ENCODE results near the gene TNC.

TNC gene

GRCh38 chr9:115152281-115152820, 34.4 kb upstream of the TNC start:
- TF ChIP-seq EZH2phosphoT487 (IDR thresholded peaks at IDR 0.05; ENCODE audit: borderline replicate concordance, low read length) (no peak), CTCF (IDR thresholded peaks at IDR 0.05; ENCODE audit: low read depth, low read length, poor library complexity, severe bottlenecking) (no peak)
- H3K27ac ChIP-seq (ENCODE audit: low read depth, low read length): no peak overlapping the region
- H3K4me2 ChIP-seq (ENCODE audit: low read length): no peak overlapping the region
- no peaks in the 10 kb centered on the region for H3F3A ChIP-seq (ENCODE audit: control insufficient read depth, insufficient read depth)
- H3K9me3 ChIP-seq (ENCODE audit: control insufficient read depth, insufficient read depth, low read length): no peaks in the 10 kb centered on the region
- H3K27me3 ChIP-seq (ENCODE audit: control insufficient read depth, low read length): peaks cover 3% of the 10 kb centered on the region; the same call in 1 of the 2 replicates
- H3K79me2 ChIP-seq (ENCODE audit: control insufficient read depth, low read length): no peaks in the 10 kb centered on the region
- H4K20me1 ChIP-seq (ENCODE audit: control insufficient read depth, insufficient read depth, low read depth, low read length): no peaks in the 10 kb centered on the region
- no peak overlapping the region for H3K4me3 ChIP-seq (ENCODE audit: low read length)
- H3K9me2 ChIP-seq (replicated peaks; ENCODE audit: control insufficient read depth, low read length): no peaks in the 10 kb centered on the region
- no peaks in the 10 kb centered on the region for H3K4me1 ChIP-seq (ENCODE audit: control insufficient read depth, low read length)
- H3K36me3 ChIP-seq (ENCODE audit: control insufficient read depth, low read length): no peaks in the 10 kb centered on the region

GRCh38 chr9:115148721-115149120, 30.8 kb upstream of the TNC start:
- no peak overlapping the region for H3K27ac ChIP-seq (ENCODE audit: low read depth, low read length)
- no peaks in the 10 kb centered on the region for H3K4me1 ChIP-seq (ENCODE audit: control insufficient read depth, low read length)
- no peaks in the 10 kb centered on the region for H3K27me3 ChIP-seq (ENCODE audit: control insufficient read depth, low read length)
- no peak overlapping the region for H3K4me2 ChIP-seq (ENCODE audit: low read length)
- no peaks in the 10 kb centered on the region for H4K20me1 ChIP-seq (ENCODE audit: control insufficient read depth, insufficient read depth, low read depth, low read length)
- H3K36me3 ChIP-seq (ENCODE audit: control insufficient read depth, low read length): no peaks in the 10 kb centered on the region
- no peaks in the 10 kb centered on the region for H3K79me2 ChIP-seq (ENCODE audit: control insufficient read depth, low read length)
- no peak overlapping the region for H3K4me3 ChIP-seq (ENCODE audit: low read length)
- no peaks in the 10 kb centered on the region for H3K9me3 ChIP-seq (ENCODE audit: control insufficient read depth, insufficient read depth, low read length)
- no peaks in the 10 kb centered on the region for H3K9me2 ChIP-seq (replicated peaks; ENCODE audit: control insufficient read depth, low read length)
- no peak for TF ChIP-seq CTCF (IDR thresholded peaks at IDR 0.05; ENCODE audit: low read depth, low read length, poor library complexity, severe bottlenecking)
- H3F3A ChIP-seq (ENCODE audit: control insufficient read depth, insufficient read depth): no peaks in the 10 kb centered on the region

- H3F3A ChIP-seq (ENCODE audit: control insufficient read depth, insufficient read depth): no peaks in the 10 kb centered on the region
- TF ChIP-seq EZH2phosphoT487 (IDR thresholded peaks at IDR 0.05; ENCODE audit: borderline replicate concordance, low read length): no peak
- TF ChIP-seq CTCF (IDR thresholded peaks at IDR 0.05; ENCODE audit: low read depth, low read length, poor library complexity, severe bottlenecking): no peak
- no peaks in the 10 kb centered on the region for H3K79me2 ChIP-seq (ENCODE audit: control insufficient read depth, low read length)
- H3K4me1 ChIP-seq (ENCODE audit: control insufficient read depth, low read length): no peaks in the 10 kb centered on the region
- no peak overlapping the region for H3K27ac ChIP-seq (ENCODE audit: low read depth, low read length)
- no peak overlapping the region for H3K4me3 ChIP-seq (ENCODE audit: low read length)
- no peak overlapping the region for H3K4me2 ChIP-seq (ENCODE audit: low read length)
- H3K9me2 ChIP-seq (replicated peaks; ENCODE audit: control insufficient read depth, low read length): no peaks in the 10 kb centered on the region
- peaks cover 3% of the 10 kb centered on the region; the same call in 1 of the 2 replicates for H3K27me3 ChIP-seq (ENCODE audit: control insufficient read depth, low read length)
- H3K9me3 ChIP-seq (ENCODE audit: control insufficient read depth, insufficient read depth, low read length): no peaks in the 10 kb centered on the region
- no peaks in the 10 kb centered on the region for H4K20me1 ChIP-seq (ENCODE audit: control insufficient read depth, insufficient read depth, low read depth, low read length)
- H3K36me3 ChIP-seq (ENCODE audit: control insufficient read depth, low read length): no peaks in the 10 kb centered on the region
These were observed 28.6 kb upstream of the TNC start for GRCh38 chr9:115146581-115147021.
